ENCODE data around the gene SIRPA. TPM values are rescaled to one million over a fixed set of nuclear protein-coding genes. Genes with fewer than 3 reads are reported as not detected.
A peak's percentile ranks its signal among the peaks of the same experiment; 100 is the strongest.

SIRPA gene
- total and polyA plus RNA-seq, 2 of the 8 experiments (the other 6 are each of a cell fraction or from before 2014, with no cell fraction given): 3.9 to 4.3 TPM

- no peaks in the 10 kb centered on the region for H3K9me3 ChIP-seq (ENCODE audit: insufficient read depth in 2 of 2, low read depth in 1 of 2, low read length in 1 of 2)
- no peak overlapping the region for H3K23ac ChIP-seq (ENCODE audit: insufficient read length)
- ChIA-PET POLR2A (ENCODE audit: partially characterized antibody) (no interaction called here), CTCF (ENCODE audit: partially characterized antibody) (interaction anchor here (0.6 to 1.9 kb wide), 4 partner anchors 8 to 43 kb away, joined by 3 to 7 read pairs (median 5); no protein-coding TSS in a partner anchor)
- TF ChIP-seq GTF2F1 (IDR thresholded peaks at IDR 0.05; ENCODE audit: borderline replicate concordance, low read depth, low read length) (no peak), CTBP2 (IDR thresholded peaks at IDR 0.05; ENCODE audit: borderline replicate concordance, insufficient read depth, insufficient read length, low read length) (no peak), HDAC2 (IDR thresholded peaks at IDR 0.05; ENCODE audit: borderline replicate concordance in 1 of 2, low read depth in 2 of 2, low read length in 2 of 2) (no peak), E2F6 (IDR thresholded peaks at IDR 0.05) (no peak), RNF2 (IDR thresholded peaks at IDR 0.05; ENCODE audit: borderline replicate concordance, low read depth, low read length, missing control alignments, poor library complexity, severe bottlenecking) (no peak), SUZ12 (IDR thresholded peaks at IDR 0.05; ENCODE audit: low read length) (no peak), SAP30 (IDR thresholded peaks at IDR 0.05; ENCODE audit: insufficient read depth, insufficient replicate concordance, low read length) (no peak), TAF7 (optimal IDR thresholded peaks at IDR 0.05; ENCODE audit: borderline replicate concordance, low read depth, low read length) (no peak), CHD2 (IDR thresholded peaks at IDR 0.05; ENCODE audit: low read length) (no peak), PHF8 (conservative IDR thresholded peaks at IDR 0.05; ENCODE audit: low read depth, low read length) (no peak), SP4 (IDR thresholded peaks at IDR 0.05; ENCODE audit: low read length) (no peak), TBP (IDR thresholded peaks at IDR 0.05; ENCODE audit: low read depth, low read length) (no peak), POLR2A (IDR thresholded peaks at IDR 0.05; ENCODE audit: control extremely low read depth in 1 of 2, low read depth in 2 of 2, low read length in 2 of 2) (no peak)
- no peak overlapping the region for H3K56ac ChIP-seq (replicated peaks; ENCODE audit: insufficient read length, low read depth, low read length)
- DNase-seq (ENCODE audit: low read depth in 1 of 2, low spot score in 2 of 2) (no peak), FAIRE-seq (no peak)
- H2BK15ac ChIP-seq (ENCODE audit: low read length): no peak overlapping the region
- no peaks in the 10 kb centered on the region for H3K79me2 ChIP-seq (ENCODE audit: control insufficient read depth in 1 of 2, insufficient read depth in 2 of 2, low read length in 2 of 2)
- H3K27me3 ChIP-seq (replicated peaks in 1 of 4; ENCODE audit: control insufficient read depth in 3 of 4, extremely low read depth in 1 of 4, insufficient read depth in 3 of 4, low read length in 3 of 4): no peaks in the 10 kb centered on the region; a peak in 2 of 7 replicates
- H3K14ac ChIP-seq (ENCODE audit: insufficient read length): no peak overlapping the region
- no peak overlapping the region for H2BK12ac ChIP-seq (ENCODE audit: low read depth, low read length)
- WGBS, 2 experiments (ENCODE audit: extremely low coverage in 1 of 2, insufficient coverage in 1 of 2, insufficient read length in 1 of 2, insufficient replicate concordance in 2 of 2, low coverage in 1 of 2, low lambda C conversion rate in 2 of 2, missing lambda C conversion rate in 1 of 2): 80% methylated on average over 7 of the region's 7 CpGs; no CpG with 5 or more reads in 1 of the 2 experiments
- H3K27ac ChIP-seq (ENCODE audit: low read depth, low read length): no peak overlapping the region
- H2BK5ac ChIP-seq (ENCODE audit: low read depth, low read length): no peak overlapping the region
- no peak overlapping the region for H4K91ac ChIP-seq (replicated peaks; ENCODE audit: insufficient read length, low read length)
- no peak overlapping the region for H3K4me2 ChIP-seq (ENCODE audit: insufficient read depth in 1 of 2, low read depth in 2 of 2, low read length in 2 of 2)
- no peak overlapping the region for H2BK120ac ChIP-seq (replicated peaks; ENCODE audit: low read depth, low read length)
- no peaks in the 10 kb centered on the region; the same call in 1 of the 2 replicates for H3K23me2 ChIP-seq (ENCODE audit: low read depth, low read length)
- no peaks in the 10 kb centered on the region for H4K20me1 ChIP-seq (replicated peaks in 1 of 2; ENCODE audit: control insufficient read depth in 1 of 2, insufficient read depth in 2 of 2, low read length in 2 of 2)
- H3K4ac ChIP-seq (replicated peaks; ENCODE audit: insufficient read length, low read depth, low read length): no peak overlapping the region
- H2AK5ac ChIP-seq (ENCODE audit: low read depth, low read length): no peak overlapping the region
- H2AFZ ChIP-seq (ENCODE audit: low read length): no peak overlapping the region
- H4K8ac ChIP-seq (ENCODE audit: extremely low read depth, insufficient read depth, low read length): peak overlapping the region; percentile 26; the same call in 1 of the 2 replicates
- no peak overlapping the region for H3K9ac ChIP-seq (replicated peaks in 1 of 4; ENCODE audit: extremely low read depth in 1 of 4, low read depth in 3 of 4, low read length in 3 of 4)
- H4K5ac ChIP-seq (ENCODE audit: insufficient read length, low read depth, low read length): no peak overlapping the region
- H3K4me1 ChIP-seq (replicated peaks in 1 of 4; ENCODE audit: control insufficient read depth in 3 of 4, insufficient read depth in 4 of 4, low read length in 3 of 4): peaks cover 0 to 4% (median 1%) of the 10 kb centered on the region in 4 experiments; a peak in 1 of 7 replicates
- no peak overlapping the region for H2BK20ac ChIP-seq (ENCODE audit: low read length)
- H3K36me3 ChIP-seq (ENCODE audit: control insufficient read depth in 2 of 4, insufficient read depth in 4 of 4, low read length in 3 of 4): no peaks in the 10 kb centered on the region
- no peak overlapping the region for H3K4me3 ChIP-seq (ENCODE audit: extremely low read depth in 1 of 4, insufficient read depth in 2 of 4, low read depth in 3 of 4, low read length in 4 of 4)
- H3K79me1 ChIP-seq (ENCODE audit: low read depth, low read length): no peaks in the 10 kb centered on the region
- no peak overlapping the region for H3K18ac ChIP-seq (ENCODE audit: extremely low read depth, low read length)
Observed at GRCh38 chr20:1845701-1846100, 49.5 kb upstream of the SIRPA start.
